Measurements from ENCODE around the gene LCLAT1. TPM values are rescaled to one million over a fixed set of nuclear protein-coding genes. Genes with fewer than 3 reads are reported as not detected.
A peak's percentile ranks its signal among the peaks of the same experiment; 100 is the strongest.

The LCLAT1 gene
- total RNA-seq (2014; rRNA removed; shearing (Covaris generic)) (9.2 and 11.5 TPM in 2 replicates), total RNA-seq (2022) (18.0 and 19.6 TPM in 2 replicates), Bru-seq, nascent RNA (percentile 79 among the genes with signal in this experiment), BruChase-seq, experiment 1, labeled RNA remaining after a 6-hour chase (percentile 62 among the genes with signal in this experiment), BruChase-seq, experiment 2, labeled RNA remaining after a 2-hour chase (percentile 68 among the genes with signal in this experiment)
- long read RNA-seq, full-length matches to known transcripts = 10 of 18 reads
- long read RNA-seq, partial matches to known transcripts = 0 of 18 reads
- long read RNA-seq, other reads (novel, unspliced or antisense) = 8 of 18 reads

DNA sequence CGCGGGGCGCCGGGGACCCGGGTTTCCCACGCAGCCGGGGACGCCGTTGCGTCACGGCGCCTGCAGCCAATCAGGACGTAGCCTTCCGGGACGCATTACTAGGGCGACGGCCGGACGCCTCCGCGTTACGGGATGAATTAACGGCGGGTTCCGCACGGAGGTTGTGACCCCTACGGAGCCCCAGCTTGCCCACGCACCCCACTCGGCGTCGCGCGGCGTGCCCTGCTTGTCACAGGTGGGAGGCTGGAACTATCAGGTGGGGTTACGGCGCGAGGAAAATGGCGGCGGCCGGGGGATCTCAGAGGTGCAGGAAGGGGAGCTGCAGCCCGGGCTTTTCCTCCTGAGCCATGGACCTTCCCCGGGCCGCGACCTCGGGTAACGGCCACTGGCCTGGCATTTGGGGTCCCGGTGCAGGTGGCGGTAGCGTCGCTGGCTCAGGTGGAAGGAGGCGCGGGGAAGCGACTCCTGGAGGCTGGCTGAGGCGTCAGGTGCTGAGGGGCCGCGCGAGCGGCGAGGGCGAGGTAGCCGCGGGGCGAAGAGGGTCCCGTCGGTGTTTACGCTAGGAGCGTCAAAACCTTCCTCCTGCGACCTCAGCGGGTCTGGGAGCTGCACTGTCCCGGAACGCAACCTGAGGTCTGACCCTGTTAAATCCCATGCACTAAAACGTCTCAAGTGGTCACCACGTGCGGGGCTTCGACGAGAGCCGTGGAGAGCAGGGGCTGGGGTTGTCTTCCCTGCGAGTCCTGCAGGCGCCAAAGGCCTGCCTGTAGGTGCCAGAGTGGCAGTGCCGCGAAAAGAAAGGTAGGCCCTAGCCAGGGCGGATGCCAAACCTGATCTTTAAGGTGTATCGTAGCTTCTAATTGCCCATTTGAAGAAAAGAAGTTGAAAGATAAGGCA is at the start of gene LCLAT1:
TSS of gene LCLAT1 (plus strand) at position 98 of the 897 bp plus-strand sequence. CDS start 78,345 bp downstream, outside the sequence.
- Histone ChIP-seq H3K9me2 (ENCODE audit: insufficient read depth, low read length) (no peaks in the 10 kb centered on the region), H3K4me3 (ENCODE audit: low read depth, low read length, poor library complexity, severe bottlenecking) (peak within 1 kb of the TSS; percentile 89), H3K36me3 (ENCODE audit: insufficient read depth, low read length) (peaks cover 7% of the 10 kb centered on the region; the same call in 1 of the 2 replicates), H3K79me2 (ENCODE audit: insufficient read depth, low read depth, low read length) (peaks cover 38% of the 10 kb centered on the region), H3K4me1 (ENCODE audit: insufficient read depth, low read length, poor library complexity, severe bottlenecking) (peaks cover 14% of the 10 kb centered on the region), H4K20me1 (ENCODE audit: insufficient read depth, low read length) (no peaks in the 10 kb centered on the region), H2AFZ (ENCODE audit: low read length) (peak within 1 kb of the TSS; percentile 99), H3K4me2 (ENCODE audit: low read length) (peak within 1 kb of the TSS; percentile 90), H3K27ac (ENCODE audit: low read depth, low read length, poor library complexity, severe bottlenecking) (peak within 1 kb of the TSS; percentile 36), H3K9me3 (ENCODE audit: low read length) (no peaks in the 10 kb centered on the region)
- ChIA-PET CTCF (ENCODE audit: unreplicated experiment) (interaction anchor here (0.7 kb wide), 1 partner anchor 15 kb away, joined by 3 read pairs; no protein-coding TSS in a partner anchor), POLR2A (interaction anchor here (0.6 to 2.8 kb wide), 11 partner anchors 10 to 394 kb away, joined by 3 to 19 read pairs (median 4); no protein-coding TSS in a partner anchor)
- intact Hi-C loops (cut with micrococcal nuclease; ENCODE audit: unreplicated experiment) = loop anchor here (2.0 to 5.0 kb wide), 3 partner anchors 111 to 265 kb away; no protein-coding TSS in a partner anchor
- no TSS peak for BruUV-seq (replicated peaks)
- no peak for TF ChIP-seq EZH2phosphoT487 (IDR thresholded peaks at IDR 0.05; ENCODE audit: borderline replicate concordance, low read depth, low read length)
- TF ChIP-seq, protein P1, sequence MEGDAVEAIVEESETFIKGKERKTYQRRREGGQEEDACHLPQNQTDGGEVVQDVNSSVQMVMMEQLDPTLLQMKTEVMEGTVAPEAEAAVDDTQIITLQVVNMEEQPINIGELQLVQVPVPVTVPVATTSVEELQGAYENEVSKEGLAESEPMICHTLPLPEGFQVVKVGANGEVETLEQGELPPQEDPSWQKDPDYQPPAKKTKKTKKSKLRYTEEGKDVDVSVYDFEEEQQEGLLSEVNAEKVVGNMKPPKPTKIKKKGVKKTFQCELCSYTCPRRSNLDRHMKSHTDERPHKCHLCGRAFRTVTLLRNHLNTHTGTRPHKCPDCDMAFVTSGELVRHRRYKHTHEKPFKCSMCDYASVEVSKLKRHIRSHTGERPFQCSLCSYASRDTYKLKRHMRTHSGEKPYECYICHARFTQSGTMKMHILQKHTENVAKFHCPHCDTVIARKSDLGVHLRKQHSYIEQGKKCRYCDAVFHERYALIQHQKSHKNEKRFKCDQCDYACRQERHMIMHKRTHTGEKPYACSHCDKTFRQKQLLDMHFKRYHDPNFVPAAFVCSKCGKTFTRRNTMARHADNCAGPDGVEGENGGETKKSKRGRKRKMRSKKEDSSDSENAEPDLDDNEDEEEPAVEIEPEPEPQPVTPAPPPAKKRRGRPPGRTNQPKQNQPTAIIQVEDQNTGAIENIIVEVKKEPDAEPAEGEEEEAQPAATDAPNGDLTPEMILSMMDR (conservative IDR thresholded peaks at IDR 0.05; ENCODE audit: low read length) = no peak
- DNase-seq (ENCODE audit: low spot score) = peak; percentile 88

DNA sequence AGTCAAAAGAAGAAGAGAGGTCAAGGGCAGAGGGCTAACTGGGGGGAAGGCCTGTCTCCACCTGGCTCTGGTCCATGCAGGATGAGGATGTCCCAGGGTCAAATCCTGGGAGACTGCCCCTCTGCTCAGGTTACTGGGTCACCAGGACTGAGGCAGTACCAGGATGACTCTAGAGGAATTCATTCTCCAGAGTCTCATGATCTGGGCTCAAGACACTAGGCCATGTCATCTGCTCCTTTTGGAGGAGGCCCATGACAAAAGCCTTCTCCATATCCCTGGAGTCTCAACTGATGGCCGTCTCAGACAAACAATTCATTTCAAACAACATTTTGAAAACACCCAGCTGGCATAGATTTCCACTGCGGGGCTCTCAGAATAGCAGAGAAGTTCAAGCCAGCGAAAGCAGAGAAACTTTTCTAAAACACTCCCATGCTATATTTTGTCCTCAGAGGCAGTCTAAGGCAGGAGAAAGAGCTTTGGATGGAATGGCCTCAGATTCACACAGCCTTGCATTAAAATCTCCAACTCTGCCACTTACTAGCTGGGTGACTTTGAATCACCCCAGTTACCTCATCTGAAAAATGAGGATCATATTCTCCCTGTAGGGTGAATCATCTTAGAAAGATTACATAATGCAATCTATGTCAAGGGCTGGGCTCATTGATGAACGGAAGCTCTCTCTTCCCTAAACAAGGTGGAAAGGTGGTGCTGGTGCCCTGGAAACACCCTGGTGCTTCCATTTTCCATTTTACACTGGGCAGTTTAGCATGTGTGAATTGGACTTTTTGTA is 48.8 kb upstream of the LCLAT1 start:
- BruUV-seq (replicated peaks) = no TSS peak
- Histone ChIP-seq H3K27ac (ENCODE audit: low read depth, low read length, poor library complexity, severe bottlenecking) (no peak overlapping the region), H3K79me2 (ENCODE audit: insufficient read depth, low read depth, low read length) (no peaks in the 10 kb centered on the region), H3K4me2 (ENCODE audit: low read length) (no peak overlapping the region), H3K4me1 (ENCODE audit: insufficient read depth, low read length, poor library complexity, severe bottlenecking) (no peaks in the 10 kb centered on the region), H3K4me3 (ENCODE audit: low read depth, low read length, poor library complexity, severe bottlenecking) (no peak overlapping the region), H3K36me3 (ENCODE audit: insufficient read depth, low read length) (no peaks in the 10 kb centered on the region), H4K20me1 (ENCODE audit: insufficient read depth, low read length) (no peaks in the 10 kb centered on the region), H2AFZ (ENCODE audit: low read length) (no peak overlapping the region), H3K9me2 (ENCODE audit: insufficient read depth, low read length) (no peaks in the 10 kb centered on the region), H3K9me3 (ENCODE audit: low read length) (no peaks in the 10 kb centered on the region)
- no peak for DNase-seq (ENCODE audit: low spot score)
- TF ChIP-seq, protein P1 (conservative IDR thresholded peaks at IDR 0.05; ENCODE audit: low read length) = no peak
- no peak for TF ChIP-seq EZH2phosphoT487 (IDR thresholded peaks at IDR 0.05; ENCODE audit: borderline replicate concordance, low read depth, low read length)
- intact Hi-C loops (cut with micrococcal nuclease; ENCODE audit: unreplicated experiment) = no loop called here
- CTCF ChIA-PET (ENCODE audit: unreplicated experiment) = no interaction called here
- POLR2A ChIA-PET = no interaction called here

Measured in OCI-LY7 (cell line).